Testis (tissue), 2 donors: ENCODE data around the gene ZNF425.

Experiments used
- POLR2A ChIP-seq: fragments of 450-650 bp; IDR thresholded peaks from one replicate; pipeline ENCODE4 v1.6.1; 2017; ENCODE audit warnings: antibody characterized with exemption, mild to moderate bottlenecking, moderate library complexity
- TF ChIP-seq, protein P1 (sequence below), 3 experiments: fragments of 450-650 bp in 2 of 3; fragments of 200-600 bp in 1 of 3; sonication (generic) in 1 of 3; IDR thresholded peaks; one replicate each; pipeline ENCODE4 v1.5.1; 2016 to 2019; ENCODE audit warnings: antibody characterized with exemption in 3 of 3, mild to moderate bottlenecking in 2 of 3, moderate library complexity in 1 of 3

DNA sequence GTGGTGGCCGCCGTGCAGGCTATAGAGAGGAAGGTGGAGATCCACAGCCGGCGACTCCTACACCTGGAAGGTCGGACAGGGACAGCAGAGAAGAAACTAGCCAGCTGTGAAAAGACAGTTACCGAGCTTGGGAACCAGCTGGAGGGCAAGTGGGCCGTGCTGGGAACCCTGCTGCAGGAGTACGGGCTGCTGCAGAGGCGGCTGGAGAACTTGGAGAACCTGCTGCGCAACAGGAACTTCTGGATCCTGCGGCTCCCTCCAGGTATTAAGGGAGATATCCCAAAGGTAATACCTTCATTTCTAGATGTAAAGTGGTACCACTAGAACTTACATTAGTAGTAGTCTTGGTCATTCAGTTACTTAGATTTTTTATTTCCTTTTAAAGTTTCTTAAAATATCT lies 27.9 kb upstream of the ZNF425 start:
- TF ChIP-seq, protein P1, sequence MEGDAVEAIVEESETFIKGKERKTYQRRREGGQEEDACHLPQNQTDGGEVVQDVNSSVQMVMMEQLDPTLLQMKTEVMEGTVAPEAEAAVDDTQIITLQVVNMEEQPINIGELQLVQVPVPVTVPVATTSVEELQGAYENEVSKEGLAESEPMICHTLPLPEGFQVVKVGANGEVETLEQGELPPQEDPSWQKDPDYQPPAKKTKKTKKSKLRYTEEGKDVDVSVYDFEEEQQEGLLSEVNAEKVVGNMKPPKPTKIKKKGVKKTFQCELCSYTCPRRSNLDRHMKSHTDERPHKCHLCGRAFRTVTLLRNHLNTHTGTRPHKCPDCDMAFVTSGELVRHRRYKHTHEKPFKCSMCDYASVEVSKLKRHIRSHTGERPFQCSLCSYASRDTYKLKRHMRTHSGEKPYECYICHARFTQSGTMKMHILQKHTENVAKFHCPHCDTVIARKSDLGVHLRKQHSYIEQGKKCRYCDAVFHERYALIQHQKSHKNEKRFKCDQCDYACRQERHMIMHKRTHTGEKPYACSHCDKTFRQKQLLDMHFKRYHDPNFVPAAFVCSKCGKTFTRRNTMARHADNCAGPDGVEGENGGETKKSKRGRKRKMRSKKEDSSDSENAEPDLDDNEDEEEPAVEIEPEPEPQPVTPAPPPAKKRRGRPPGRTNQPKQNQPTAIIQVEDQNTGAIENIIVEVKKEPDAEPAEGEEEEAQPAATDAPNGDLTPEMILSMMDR (IDR thresholded peaks at IDR 0.05) = no peak
- TF ChIP-seq POLR2A = no peak
